ENCODE results near the gene DNMT1. TPM values are rescaled to one million over a fixed set of nuclear protein-coding genes. Genes with fewer than 3 reads are reported as not detected.

Gene DNMT1
- total RNA-seq, 1 donor from 2014 or later: 150 TPM

GRCh38 chr19:10085641-10086590 is 108.8 kb downstream of the DNMT1 start, which contains the start of gene SHFL:
SHFL (plus strand) TSS chr19:10086317; CDS start chr19:10086428, 111 bp downstream.
- Mint-ChIP-seq H3K36me3 (ENCODE audit: insufficient read depth) (no peaks in the 10 kb centered on the region), H3K27me3 (peaks cover 33% of the 10 kb centered on the region), H3K9me3 (ENCODE audit: low read depth) (no peaks in the 10 kb centered on the region), H3K4me3 (ENCODE audit: low read depth) (peak within 1 kb of the TSS; percentile 79), H3K4me1 (ENCODE audit: low read depth) (peaks cover 1% of the 10 kb centered on the region), H3K27ac (peak within 1 kb of the TSS; percentile 84)
- no peak for TF ChIP-seq CTCF (IDR thresholded peaks at IDR 0.05; ENCODE audit: unreplicated experiment)
- peak; percentile 35 for DNase-seq (ENCODE audit: low spot score, unreplicated experiment)

DNA sequence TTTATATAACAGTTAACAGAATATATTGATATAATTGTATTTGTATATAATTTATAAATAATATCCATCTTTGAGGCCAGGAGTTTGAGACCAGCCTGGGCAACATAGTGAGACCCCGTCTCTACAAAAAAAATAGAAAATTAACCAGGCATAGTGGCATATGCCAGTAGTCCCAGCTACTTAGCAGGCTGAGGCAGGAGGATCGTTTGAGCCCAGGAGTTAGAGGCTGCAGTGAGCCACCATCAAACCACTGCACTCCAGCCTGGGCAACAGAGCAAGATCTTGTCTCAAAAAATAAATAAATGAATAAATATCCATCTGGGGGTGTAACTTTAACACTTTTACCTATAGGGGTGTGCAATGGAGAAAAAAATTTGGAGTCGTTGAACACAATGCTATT is 110.0 kb downstream of the DNMT1 start:
- Mint-ChIP-seq H3K27ac (no peak overlapping the region), H3K36me3 (ENCODE audit: insufficient read depth) (no peaks in the 10 kb centered on the region), H3K9me3 (ENCODE audit: low read depth) (no peaks in the 10 kb centered on the region), H3K4me3 (ENCODE audit: low read depth) (peak overlapping the region; percentile 40), H3K27me3 (peaks cover 37% of the 10 kb centered on the region), H3K4me1 (ENCODE audit: low read depth) (peaks cover 1% of the 10 kb centered on the region)
- DNase-seq (ENCODE audit: low spot score, unreplicated experiment): no peak
- TF ChIP-seq CTCF (IDR thresholded peaks at IDR 0.05; ENCODE audit: unreplicated experiment): no peak

DNA sequence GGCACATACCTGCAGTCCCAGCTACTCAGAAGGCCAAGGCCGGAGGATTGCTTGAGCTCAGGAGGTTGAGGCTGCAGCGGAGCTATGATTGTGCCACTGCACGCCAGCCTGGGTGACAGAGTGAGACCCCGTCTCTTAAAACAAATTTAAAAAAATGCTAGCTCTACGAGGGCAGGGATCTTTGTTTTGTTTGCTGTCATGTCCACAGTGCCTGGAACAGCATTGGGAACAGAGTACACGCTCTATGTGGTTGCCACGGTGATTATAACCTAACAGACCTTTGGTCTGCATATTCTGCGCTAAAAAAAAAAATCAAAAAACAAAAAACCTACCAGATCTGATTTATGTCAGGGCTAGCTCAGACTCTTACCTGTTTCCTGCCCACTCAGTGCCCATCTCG is 110.8 kb downstream of the DNMT1 start:
- no peak overlapping the region for H3K4me3 Mint-ChIP-seq (ENCODE audit: low read depth)
- H3K36me3 Mint-ChIP-seq (ENCODE audit: insufficient read depth): no peaks in the 10 kb centered on the region
- peaks cover 40% of the 10 kb centered on the region for H3K27me3 Mint-ChIP-seq

More for the DNA sequence above, 110.8 kb downstream of the DNMT1 start:
- DNase-seq (ENCODE audit: low spot score, unreplicated experiment): no peak
- Mint-ChIP-seq H3K9me3 (ENCODE audit: low read depth) (no peaks in the 10 kb centered on the region), H3K4me1 (ENCODE audit: low read depth) (peaks cover 1% of the 10 kb centered on the region), H3K27ac (no peak overlapping the region)
- TF ChIP-seq CTCF (IDR thresholded peaks at IDR 0.05; ENCODE audit: unreplicated experiment): no peak

Small RNA genes lying within 50 kb of the gene (microRNA-seq; reads per million reads assigned to microRNA genes)
- gene MIR4322 (ENCODE audit: borderline number of aligned reads, unreplicated experiment): not detected

Other genes starting within 250 kb of the DNMT1 start
- 0.05 TPM in 1 of 2 replicates, not detected in the other for gene COL5A3, start 184.4 kb downstream of the DNMT1 start, total RNA-seq
- not detected in 2 replicates for gene RDH8, start 181.5 kb downstream of the DNMT1 start, total RNA-seq
- gene SHFL, start 108.6 kb downstream of the DNMT1 start, total RNA-seq: 2.2 and 3.0 TPM in 2 replicates
- not detected in 2 replicates for gene ANGPTL6, start 92.3 kb downstream of the DNMT1 start, total RNA-seq
- 51.5 and 54.8 TPM in 2 replicates for gene PPAN, start 88.6 kb downstream of the DNMT1 start, total RNA-seq
- 20.5 and 23.7 TPM in 2 replicates for gene P2RY11, start 83.3 kb downstream of the DNMT1 start, total RNA-seq
- gene EIF3G, start 75.1 kb downstream of the DNMT1 start, total RNA-seq: 216 and 220 TPM in 2 replicates
- 17.9 and 19.2 TPM in 2 replicates for gene S1PR2, start 36.4 kb upstream of the DNMT1 start, total RNA-seq
- 51.7 and 52.9 TPM in 2 replicates for gene MRPL4, start 57.3 kb upstream of the DNMT1 start, total RNA-seq
- 0.17 and 0.20 TPM in 2 replicates for gene ICAM1, start 76.2 kb upstream of the DNMT1 start, total RNA-seq
- not detected in 2 replicates for gene ICAM4, start 92.0 kb upstream of the DNMT1 start, total RNA-seq
- not detected in 2 replicates for gene ICAM5, start 95.0 kb upstream of the DNMT1 start, total RNA-seq
- gene ZGLP1, start 114.9 kb upstream of the DNMT1 start, total RNA-seq: 20.0 and 26.8 TPM in 2 replicates
- 23.2 and 24.7 TPM in 2 replicates for gene FDX2, start 121.1 kb upstream of the DNMT1 start, total RNA-seq
- 50.5 and 53.4 TPM in 2 replicates for gene RAVER1, start 138.6 kb upstream of the DNMT1 start, total RNA-seq
- 5.1 and 6.3 TPM in 2 replicates for gene ICAM3, start 144.7 kb upstream of the DNMT1 start, total RNA-seq
- 147 and 148 TPM in 2 replicates for gene TYK2, start 185.6 kb upstream of the DNMT1 start, total RNA-seq
- 148 and 149 TPM in 2 replicates for gene CDC37, start 208.6 kb upstream of the DNMT1 start, total RNA-seq
- gene PDE4A, start 225.6 kb upstream of the DNMT1 start, total RNA-seq: 0.72 and 0.87 TPM in 2 replicates